Osteoblast (primary cell): ENCODE data around the gene NOTO. TPM values are rescaled to one million over a fixed set of nuclear protein-coding genes. Genes with fewer than 3 reads are reported as not detected.
A peak's percentile ranks its signal among the peaks of the same experiment; 100 is the strongest.

Experiments
- DNase-seq: peaks from one replicate; pipeline ENCODE4 v3.0.0; 2011; ENCODE audit warnings: low spot score, mixed read lengths; ENCODE audit not compliant: insufficient read length; ENCODE audit errors: missing footprints
- H2AFZ ChIP-seq: 2 replicates; pipeline ENCODE4 v1.6.0; 2011; ENCODE audit warnings: mild to moderate bottlenecking, low read length
- H3K27ac ChIP-seq: 2 replicates; pipeline ENCODE4 v1.5.1; 2011; ENCODE audit warnings: mild to moderate bottlenecking, low read depth, low read length, moderate library complexity
- H3K27me3 ChIP-seq: 2 replicates; pipeline ENCODE4 v1.6.0; 2012; ENCODE audit warnings: mild to moderate bottlenecking, control low read depth, inconsistent platforms, low read length, moderate library complexity; ENCODE audit not compliant: insufficient read depth
- H3K36me3 ChIP-seq: 2 replicates; pipeline ENCODE4 v1.5.1; 2011; ENCODE audit warnings: mild to moderate bottlenecking, low read length, control low read depth, moderate library complexity; ENCODE audit not compliant: insufficient read depth
- H3K4me1 ChIP-seq: 2 replicates; pipeline ENCODE4 v1.5.1; 2011; ENCODE audit warnings: mild to moderate bottlenecking, low read length, control low read depth, moderate library complexity; ENCODE audit not compliant: insufficient read depth
- H3K4me2 ChIP-seq: 2 replicates; pipeline ENCODE4 v1.6.0; 2011; ENCODE audit warnings: mild to moderate bottlenecking, low read length; ENCODE audit not compliant: insufficient read depth
- H3K4me3 ChIP-seq: fragments of 200-600 bp; sonication (generic); 3 replicates; pipeline ENCODE4 v1.5.1; 2012; ENCODE audit warnings: mild to moderate bottlenecking, low read length, inconsistent platforms; ENCODE audit not compliant: insufficient read depth
- H3K79me2 ChIP-seq: 2 replicates; pipeline ENCODE4 v1.6.0; 2012; ENCODE audit warnings: mild to moderate bottlenecking, low read length, control low read depth, inconsistent platforms; ENCODE audit not compliant: insufficient read depth
- H3K9me3 ChIP-seq: 2 replicates; pipeline ENCODE4 v1.5.1; 2011; ENCODE audit warnings: low read depth, low read length, control low read depth
- H4K20me1 ChIP-seq: 2 replicates; pipeline ENCODE4 v1.6.0; 2012; ENCODE audit warnings: mild to moderate bottlenecking, low read length, control low read depth; ENCODE audit not compliant: insufficient read depth
- CTCF ChIP-seq: IDR thresholded peaks from 2 replicates; pipeline ENCODE4 v1.5.1; 2011; ENCODE audit warnings: mild to moderate bottlenecking, low read depth, low read length, moderate library complexity; ENCODE audit errors: extremely low read depth
- total RNA-seq: library from RNA; depleted of rRNA; stranded (reverse); fragments of >200 nt; gene quantifications from 2 replicates; pipeline ENCODE4 v1.2.3, GENCODE V29; 2012

NOTO gene
- total RNA-seq, 1 donor, result not detected

- peaks cover 17% of the 10 kb centered on the region for H3K4me1 ChIP-seq
These were observed 9.7 kb downstream of the NOTO start for GRCh38 chr2:73212098-73212447.

GRCh38 chr2:73212448-73213176 is 10.2 kb downstream of the NOTO start:
- Histone ChIP-seq H2AFZ (peak overlapping the region; percentile 76), H3K4me1 (peaks cover 20% of the 10 kb centered on the region), H3K36me3 (no peaks in the 10 kb centered on the region), H4K20me1 (no peaks in the 10 kb centered on the region), H3K4me2 (peak overlapping the region; percentile 32), H3K9me3 (no peaks in the 10 kb centered on the region), H3K27ac (no peak overlapping the region), H3K27me3 (no peaks in the 10 kb centered on the region), H3K4me3 (no peak overlapping the region), H3K79me2 (peaks cover 34% of the 10 kb centered on the region)
- peak; percentile 97 for TF ChIP-seq CTCF
- DNase-seq, result peak; percentile 96

More at GRCh38 chr2:73212098-73212447, 9.7 kb downstream of the NOTO start:
- no peaks in the 10 kb centered on the region for H3K36me3 ChIP-seq
- no peak overlapping the region for H3K4me3 ChIP-seq
- no peaks in the 10 kb centered on the region for H3K27me3 ChIP-seq
- no peak overlapping the region for H2AFZ ChIP-seq
- H3K79me2 ChIP-seq, result peaks cover 30% of the 10 kb centered on the region
- H3K27ac ChIP-seq, result no peak overlapping the region
- H3K4me2 ChIP-seq, result no peak overlapping the region
- no peak for DNase-seq
- H3K9me3 ChIP-seq, result no peaks in the 10 kb centered on the region
- TF ChIP-seq CTCF, result no peak
- H4K20me1 ChIP-seq, result no peaks in the 10 kb centered on the region

- no peak for TF ChIP-seq CTCF
- peak within 1 kb of the TSS; percentile 92 for H2AFZ ChIP-seq
- no peaks in the 10 kb centered on the region for H3K27me3 ChIP-seq
- H3K27ac ChIP-seq, result peak within 1 kb of the TSS; percentile 83
- H3K4me3 ChIP-seq, result peak within 1 kb of the TSS; percentile 88
- H3K36me3 ChIP-seq, result no peaks in the 10 kb centered on the region
- H4K20me1 ChIP-seq, result no peaks in the 10 kb centered on the region
- no peaks in the 10 kb centered on the region for H3K9me3 ChIP-seq
- H3K79me2 ChIP-seq, result peaks cover 41% of the 10 kb centered on the region
- peak within 1 kb of the TSS; percentile 85 for H3K4me2 ChIP-seq
- peak; percentile 93 for DNase-seq
- peaks cover 31% of the 10 kb centered on the region for H3K4me1 ChIP-seq
These were observed 12.0 kb downstream of the NOTO start, which contains the start of gene SMYD5 for GRCh38 chr2:73214120-73215035. SMYD5 (plus strand) TSS chr2:73214245; CDS start chr2:73214267, 22 bp downstream.

- Histone ChIP-seq H2AFZ (no peak overlapping the region), H3K27ac (peak overlapping the region; percentile 83), H3K4me3 (peak overlapping the region; percentile 88), H4K20me1 (no peaks in the 10 kb centered on the region), H3K36me3 (peaks cover under 1% of the 10 kb centered on the region), H3K4me1 (peaks cover 31% of the 10 kb centered on the region), H3K27me3 (no peaks in the 10 kb centered on the region), H3K9me3 (no peaks in the 10 kb centered on the region), H3K79me2 (peaks cover 45% of the 10 kb centered on the region), H3K4me2 (peak overlapping the region; percentile 85)
- no peak for DNase-seq
- TF ChIP-seq CTCF, result no peak
These were observed 12.9 kb downstream of the NOTO start for GRCh38 chr2:73215254-73215653.
